K562 (cell line): ENCODE measurements around the gene NOL4L. TPM values are rescaled to one million over a fixed set of nuclear protein-coding genes. Genes with fewer than 3 reads are reported as not detected.

Experiments
- ATAC-seq: fragments of 200-7000 bp; cut with Tn5 transposase; 3 replicates; pipeline ENCODE4 v1.9.1; 2020; ENCODE audit warnings: moderate library complexity
- BruUV-seq: library from RNA; stranded (reverse); fragments of 400-500 nt; replicated peaks from 2 replicates; lab custom pipeline; 2021; lab: Mats Ljungman, UMichigan
- CTCF ChIA-PET: fragments of 300-600 bp; formaldehyde crosslinking; extraction: SDS; loops from one replicate; lab custom pipeline; 2021; ENCODE audit warnings: low intra/inter-chr PET ratio; lab: Yijun Ruan, JAX
- POLR2A ChIA-PET: fragments of 300-600, 350-650 bp; sonication (Branson Sonifier 250); formaldehyde crosslinking; extraction: SDS; loops from one replicate; lab custom pipeline; 2021; ENCODE audit warnings: antibody characterized with exemption, inconsistent platforms; lab: Yijun Ruan, JAX
- DNase-seq, 4 experiments: peaks; one replicate each; pipeline versions ENCODE4 v3.0.0 to v3.0.0-alpha.2; 2011 to 2018; ENCODE audit warnings: low spot score in 3 of 4, mixed read lengths in 3 of 4; ENCODE audit errors: extremely low read depth in 1 of 4
- FAIRE-seq: peaks from 2 replicates; lab custom pipeline; 2011; peaks lifted over from hg19 to GRCh38; lab: Jason Lieb, UNC
- H2AFZ ChIP-seq: 2 replicates; pipeline ENCODE4 v1.6.0; 2011; ENCODE audit warnings: low read depth, low read length, control low read depth, inconsistent platforms
- H3K27ac ChIP-seq: fragments of 200-600 bp; 3 replicates; pipeline ENCODE4 v1.8.0; 2011; ENCODE audit warnings: low read depth, mild to moderate bottlenecking, control low read depth, inconsistent platforms, low read length, moderate library complexity, mixed read lengths; ENCODE audit errors: extremely low read depth
- H3K27me3 ChIP-seq, 2 experiments: fragments of 300-600 bp in 1 of 2; 2 replicates in 1 of 2; 3 replicates in 1 of 2; pipeline versions ENCODE4 v1.6.0 to v1.8.0; 2011; ENCODE audit warnings: inconsistent platforms in 2 of 2, low read length in 2 of 2, mild to moderate bottlenecking in 1 of 2, mixed read lengths in 1 of 2, moderate library complexity in 1 of 2; ENCODE audit not compliant: control insufficient read depth in 2 of 2, insufficient read depth in 2 of 2
- H3K36me3 ChIP-seq: fragments of 300-600 bp; 3 replicates; pipeline ENCODE4 v1.8.0; 2011; ENCODE audit warnings: mild to moderate bottlenecking, low read length, inconsistent platforms; ENCODE audit not compliant: control insufficient read depth, insufficient read depth
- H3K4me1 ChIP-seq, 2 experiments: fragments of 200-600 bp in 1 of 2; replicated peaks in 1 of 2; 2 replicates in 1 of 2; 3 replicates in 1 of 2; pipeline versions ENCODE4 v1.5.1 to v1.8.0; 2011; ENCODE audit warnings: inconsistent platforms in 2 of 2, low read length in 2 of 2, mild to moderate bottlenecking in 1 of 2, mixed read lengths in 1 of 2, moderate library complexity in 1 of 2; ENCODE audit not compliant: control insufficient read depth in 2 of 2, insufficient read depth in 2 of 2
- H3K4me2 ChIP-seq: 2 replicates; pipeline ENCODE4 v1.6.1; 2011; ENCODE audit warnings: low read length, control low read depth, inconsistent platforms, mixed read lengths; ENCODE audit not compliant: insufficient read depth
- H3K4me3 ChIP-seq: fragments of 200-600 bp; sonication (generic), shearing (Covaris generic); 2 replicates; pipeline ENCODE4 v1.5.1; 2016; ENCODE audit warnings: control low read depth, inconsistent platforms
- H3K79me2 ChIP-seq: fragments of 200-600 bp; 3 replicates; pipeline ENCODE4 v1.8.0; 2011; ENCODE audit warnings: low read length, inconsistent platforms; ENCODE audit not compliant: control insufficient read depth, insufficient read depth
- H3K9ac ChIP-seq, 2 experiments: 2 replicates each; pipeline versions ENCODE4 v1.6.0 to v1.6.1; 2011; ENCODE audit warnings: low read depth in 2 of 2, low read length in 2 of 2, control low read depth in 1 of 2, inconsistent platforms in 1 of 2, mild to moderate bottlenecking in 1 of 2, mixed read lengths in 1 of 2; ENCODE audit not compliant: insufficient read depth in 1 of 2
- H3K9me1 ChIP-seq: one replicate; pipeline ENCODE4 v1.6.0; 2011; ENCODE audit warnings: inconsistent platforms, mild to moderate bottlenecking, low read length, moderate library complexity; ENCODE audit not compliant: control insufficient read depth, insufficient read depth
- H3K9me3 ChIP-seq: replicated peaks from 2 replicates; pipeline ENCODE4 v1.5.1; 2011; ENCODE audit warnings: low read depth, low read length, inconsistent platforms; ENCODE audit not compliant: control insufficient read depth, insufficient read depth
- H4K20me1 ChIP-seq: replicated peaks from 2 replicates; pipeline ENCODE4 v1.6.1; 2011; ENCODE audit warnings: low read length, inconsistent platforms, mixed read lengths; ENCODE audit not compliant: control insufficient read depth, insufficient read depth
- ELF4 ChIP-seq: fragments of 450-650 bp; formaldehyde crosslinking; IDR thresholded peaks from 2 replicates; pipeline ENCODE4 v1.4.0; 2022; ENCODE audit warnings: missing genetic modification characterization
- ESRRB ChIP-seq: fragments of 250-450 bp; sonication (Bioruptor Pico); IDR thresholded peaks from 2 replicates; pipeline ENCODE4 v1.5.0; 2020; ENCODE audit warnings: mild to moderate bottlenecking, moderate library complexity, borderline replicate concordance
- ETV5 ChIP-seq: sonication (generic); formaldehyde crosslinking; IDR thresholded peaks from 2 replicates; pipeline ENCODE4 v1.4.0; 2020; ENCODE audit warnings: low read depth, mild to moderate bottlenecking, missing genetic modification reagents
- PHF21A ChIP-seq: fragments of 450-650 bp; IDR thresholded peaks from 2 replicates; pipeline ENCODE4 v1.6.1; 2017; ENCODE audit warnings: low read depth, borderline replicate concordance
- POLR2B ChIP-seq: fragments of 450-650 bp; IDR thresholded peaks from 2 replicates; pipeline ENCODE4 v1.6.1; 2018; ENCODE audit warnings: low read depth; ENCODE audit not compliant: partially characterized antibody
- SOX6 ChIP-seq: fragments of 450-650 bp; IDR thresholded peaks from 2 replicates; pipeline ENCODE4 v1.6.1; 2014; ENCODE audit warnings: mild to moderate bottlenecking
- SP2 ChIP-seq: IDR thresholded peaks from 2 replicates; pipeline ENCODE4 v1.6.1; 2011; ENCODE audit warnings: mild to moderate bottlenecking, low read depth, low read length, moderate library complexity; ENCODE audit not compliant: poor library complexity, severe bottlenecking; ENCODE audit errors: extremely low read depth
- ZC3H4 ChIP-seq: sonication (generic); formaldehyde crosslinking; IDR thresholded peaks from 2 replicates; pipeline ENCODE4 v1.9.0; 2021; ENCODE audit warnings: missing genetic modification reagents, borderline replicate concordance
- WGBS: fragments of 100-300 bp; shearing (Covaris generic); methylation state at CpG from one replicate; pipeline ENCODE4 v1.1.6; 2016; ENCODE audit warnings: low coverage, mixed read lengths; ENCODE audit not compliant: insufficient coverage; ENCODE audit errors: missing lambda C conversion rate; 5-methylcytosine and 5-hydroxymethylcytosine counted together
- in situ Hi-C: fragments of 300-500 bp; cut with MboI; formaldehyde crosslinking; loops from 4 replicates; pipeline ENCODE4 v1.15.0; 2018; ENCODE audit warnings: inconsistent platforms, mixed read lengths
- intact Hi-C: fragments of 100-400 bp; cut with micrococcal nuclease; formaldehyde crosslinking; loops from 2 replicates; pipeline ENCODE4 v1.14.2; 2022
- polyA plus RNA-seq, 8 experiments: library from polyadenylated mRNA; depleted of rRNA in 4 of 8; stranded (reverse) in 5 of 8; unstranded in 3 of 8; fragments of >200 nt; fragmentation: Nextera tagmentation in 2 of 8; fragmentation: Illumina TruSeq in 1 of 8; extraction: Ambion mirVana in 2 of 8; extraction: Trizol in 1 of 8; gene quantifications; 2 replicates each; pipeline versions ENCODE4 v1.2.1 to v1.2.3, GENCODE V29; 2011 to 2014; ENCODE audit warnings: inconsistent platforms in 1 of 8, missing spikeins in 1 of 8
- total RNA-seq, 7 experiments: library from RNA; depleted of rRNA in 6 of 7; stranded (reverse); fragments of >200 nt in 6 of 7; fragmentation: Illumina TruSeq in 2 of 7; extraction: Trizol in 2 of 7; gene quantifications; 2 replicates each; pipeline versions ENCODE4 v1.2.1 to v1.2.3, GENCODE V29; 2011 to 2021; ENCODE audit warnings: low replicate concordance in 1 of 7
- TF ChIP-seq, protein P1 (sequence below): fragments of 450-650 bp; IDR thresholded peaks from 2 replicates; pipeline ENCODE4 v1.6.1; 2017; ENCODE audit warnings: antibody characterized with exemption, mild to moderate bottlenecking
- TF ChIP-seq, protein P2 (sequence below): IDR thresholded peaks from 2 replicates; pipeline ENCODE4 v1.6.1; 2012; ENCODE audit warnings: low read depth, low read length, improper control_type of control experiment, borderline replicate concordance
- TF ChIP-seq, protein P3 (sequence below): sonication (generic); formaldehyde crosslinking; IDR thresholded peaks from 2 replicates; pipeline ENCODE4 v1.8.0; 2022; ENCODE audit warnings: missing genetic modification reagents, mild to moderate bottlenecking, moderate library complexity, borderline replicate concordance
- TF ChIP-seq, protein P4 (sequence below): sonication (generic); formaldehyde crosslinking; IDR thresholded peaks from 2 replicates; pipeline ENCODE4 v1.8.0; 2022; ENCODE audit warnings: mild to moderate bottlenecking, missing genetic modification reagents

NOL4L gene
- total and polyA plus RNA-seq, 9 of the 15 experiments (the other 6 are each of a cell fraction or from before 2014, with no cell fraction given), result 5.1 to 36.2 (median 13.6) TPM

DNA sequence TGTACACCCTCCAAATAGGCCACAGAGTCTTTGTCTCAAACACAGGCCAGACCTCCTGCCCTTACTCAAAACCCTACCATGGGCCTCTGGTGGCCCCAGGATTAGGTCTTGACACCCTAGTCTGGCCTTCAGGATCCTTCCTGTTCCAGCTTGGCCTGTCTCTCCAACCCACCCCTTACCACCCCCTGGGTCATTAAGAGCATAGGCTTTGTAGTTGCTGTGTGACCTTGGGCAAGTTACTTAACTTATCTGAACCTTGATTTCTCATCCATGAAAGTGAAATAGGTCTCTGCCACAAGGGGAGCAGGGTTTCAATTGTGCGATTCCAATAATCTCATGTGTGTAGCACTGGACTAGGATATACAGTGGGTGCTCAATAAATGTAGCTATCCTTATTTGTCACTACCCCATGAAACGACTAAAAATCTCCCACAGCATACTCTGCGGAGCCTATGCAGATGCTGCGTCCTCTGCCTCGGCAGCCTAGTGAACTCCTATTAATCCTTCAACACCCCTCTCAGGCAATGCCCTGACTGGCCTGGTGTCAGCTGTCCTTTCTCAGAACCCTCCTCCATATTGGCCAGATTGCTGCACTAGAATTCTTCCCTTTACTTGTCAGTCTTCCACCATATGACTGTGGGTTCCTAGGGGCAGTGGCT, 39.7 kb upstream of the NOL4L start:
- Histone ChIP-seq H3K36me3 (peaks cover 80% of the 10 kb centered on the region; the same call in 2 of the 3 replicates), H2AFZ (no peak overlapping the region), H3K9ac (no peak overlapping the region; a peak in 1 of 4 replicates), H3K79me2 (peaks cover 74% of the 10 kb centered on the region), H4K20me1 (peaks cover 14% of the 10 kb centered on the region; the same call in 1 of the 2 replicates), H3K27me3 (no peaks in the 10 kb centered on the region), H3K9me1 (no peaks in the 10 kb centered on the region), H3K4me3 (no peak overlapping the region), H3K9me3 (no peaks in the 10 kb centered on the region), H3K27ac (peak overlapping the region; percentile 0; the same call in 1 of the 3 replicates), H3K4me1 (peaks cover 54 to 83% of the 10 kb centered on the region in 2 experiments), H3K4me2 (no peak overlapping the region)
- FAIRE-seq (peak; percentile 64), ATAC-seq (no peak), DNase-seq (peak in 1 of 4 experiments; percentile 8)
- CTCF ChIA-PET, result interaction anchor here (0.6 kb wide), 1 partner anchor 54 kb away, joined by 7 read pairs; no protein-coding TSS in a partner anchor
- in situ Hi-C loops (loop anchor here (25.0 kb wide), 1 partner anchor 1038 kb away; no protein-coding TSS in a partner anchor), intact Hi-C loops (no loop called here)
- POLR2A ChIA-PET, result interaction anchor here (0.6 to 5.6 kb wide), 4 partner anchors 8 to 83 kb away, joined by 3 to 39 read pairs (median 3); no protein-coding TSS in a partner anchor
- WGBS, result 77% methylated on average over 5 of the region's 5 CpGs
- BruUV-seq, result no TSS peak
- TF ChIP-seq ZC3H4 (CRISPR knock-in tag) (0 out of 2 replicates have a peak, but pooled peaks have one; percentile 22), POLR2B (no peak), ESRRB (CRISPR knock-in tag) (no peak), SOX6 (no peak), ETV5 (CRISPR knock-in tag) (no peak), PHF21A (peak; percentile 36; the same call in 1 of the 2 replicates), SP2 (no peak), ELF4 (no peak)
- TF ChIP-seq, protein P1, sequence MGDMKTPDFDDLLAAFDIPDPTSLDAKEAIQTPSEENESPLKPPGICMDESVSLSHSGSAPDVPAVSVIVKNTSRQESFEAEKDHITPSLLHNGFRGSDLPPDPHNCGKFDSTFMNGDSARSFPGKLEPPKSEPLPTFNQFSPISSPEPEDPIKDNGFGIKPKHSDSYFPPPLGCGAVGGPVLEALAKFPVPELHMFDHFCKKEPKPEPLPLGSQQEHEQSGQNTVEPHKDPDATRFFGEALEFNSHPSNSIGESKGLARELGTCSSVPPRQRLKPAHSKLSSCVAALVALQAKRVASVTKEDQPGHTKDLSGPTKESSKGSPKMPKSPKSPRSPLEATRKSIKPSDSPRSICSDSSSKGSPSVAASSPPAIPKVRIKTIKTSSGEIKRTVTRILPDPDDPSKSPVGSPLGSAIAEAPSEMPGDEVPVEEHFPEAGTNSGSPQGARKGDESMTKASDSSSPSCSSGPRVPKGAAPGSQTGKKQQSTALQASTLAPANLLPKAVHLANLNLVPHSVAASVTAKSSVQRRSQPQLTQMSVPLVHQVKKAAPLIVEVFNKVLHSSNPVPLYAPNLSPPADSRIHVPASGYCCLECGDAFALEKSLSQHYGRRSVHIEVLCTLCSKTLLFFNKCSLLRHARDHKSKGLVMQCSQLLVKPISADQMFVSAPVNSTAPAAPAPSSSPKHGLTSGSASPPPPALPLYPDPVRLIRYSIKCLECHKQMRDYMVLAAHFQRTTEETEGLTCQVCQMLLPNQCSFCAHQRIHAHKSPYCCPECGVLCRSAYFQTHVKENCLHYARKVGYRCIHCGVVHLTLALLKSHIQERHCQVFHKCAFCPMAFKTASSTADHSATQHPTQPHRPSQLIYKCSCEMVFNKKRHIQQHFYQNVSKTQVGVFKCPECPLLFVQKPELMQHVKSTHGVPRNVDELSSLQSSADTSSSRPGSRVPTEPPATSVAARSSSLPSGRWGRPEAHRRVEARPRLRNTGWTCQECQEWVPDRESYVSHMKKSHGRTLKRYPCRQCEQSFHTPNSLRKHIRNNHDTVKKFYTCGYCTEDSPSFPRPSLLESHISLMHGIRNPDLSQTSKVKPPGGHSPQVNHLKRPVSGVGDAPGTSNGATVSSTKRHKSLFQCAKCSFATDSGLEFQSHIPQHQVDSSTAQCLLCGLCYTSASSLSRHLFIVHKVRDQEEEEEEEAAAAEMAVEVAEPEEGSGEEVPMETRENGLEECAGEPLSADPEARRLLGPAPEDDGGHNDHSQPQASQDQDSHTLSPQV, result no peak
- TF ChIP-seq, protein P2, sequence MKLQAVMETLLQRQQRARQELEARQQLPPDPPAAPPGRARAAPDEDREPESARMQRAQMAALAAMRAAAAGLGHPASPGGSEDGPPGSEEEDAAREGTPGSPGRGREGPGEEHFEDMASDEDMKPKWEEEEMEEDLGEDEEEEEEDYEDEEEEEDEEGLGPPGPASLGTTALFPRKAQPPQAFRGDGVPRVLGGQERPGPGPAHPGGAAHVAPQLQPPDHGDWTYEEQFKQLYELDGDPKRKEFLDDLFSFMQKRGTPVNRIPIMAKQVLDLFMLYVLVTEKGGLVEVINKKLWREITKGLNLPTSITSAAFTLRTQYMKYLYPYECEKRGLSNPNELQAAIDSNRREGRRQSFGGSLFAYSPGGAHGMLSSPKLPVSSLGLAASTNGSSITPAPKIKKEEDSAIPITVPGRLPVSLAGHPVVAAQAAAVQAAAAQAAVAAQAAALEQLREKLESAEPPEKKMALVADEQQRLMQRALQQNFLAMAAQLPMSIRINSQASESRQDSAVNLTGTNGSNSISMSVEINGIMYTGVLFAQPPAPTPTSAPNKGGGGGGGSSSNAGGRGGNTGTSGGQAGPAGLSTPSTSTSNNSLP, result no peak
- TF ChIP-seq, protein P3, sequence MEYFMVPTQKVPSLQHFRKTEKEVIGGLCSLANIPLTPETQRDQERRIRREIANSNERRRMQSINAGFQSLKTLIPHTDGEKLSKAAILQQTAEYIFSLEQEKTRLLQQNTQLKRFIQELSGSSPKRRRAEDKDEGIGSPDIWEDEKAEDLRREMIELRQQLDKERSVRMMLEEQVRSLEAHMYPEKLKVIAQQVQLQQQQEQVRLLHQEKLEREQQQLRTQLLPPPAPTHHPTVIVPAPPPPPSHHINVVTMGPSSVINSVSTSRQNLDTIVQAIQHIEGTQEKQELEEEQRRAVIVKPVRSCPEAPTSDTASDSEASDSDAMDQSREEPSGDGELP, result peak; percentile 22; the same call in 1 of the 2 replicates
- TF ChIP-seq, protein P4, sequence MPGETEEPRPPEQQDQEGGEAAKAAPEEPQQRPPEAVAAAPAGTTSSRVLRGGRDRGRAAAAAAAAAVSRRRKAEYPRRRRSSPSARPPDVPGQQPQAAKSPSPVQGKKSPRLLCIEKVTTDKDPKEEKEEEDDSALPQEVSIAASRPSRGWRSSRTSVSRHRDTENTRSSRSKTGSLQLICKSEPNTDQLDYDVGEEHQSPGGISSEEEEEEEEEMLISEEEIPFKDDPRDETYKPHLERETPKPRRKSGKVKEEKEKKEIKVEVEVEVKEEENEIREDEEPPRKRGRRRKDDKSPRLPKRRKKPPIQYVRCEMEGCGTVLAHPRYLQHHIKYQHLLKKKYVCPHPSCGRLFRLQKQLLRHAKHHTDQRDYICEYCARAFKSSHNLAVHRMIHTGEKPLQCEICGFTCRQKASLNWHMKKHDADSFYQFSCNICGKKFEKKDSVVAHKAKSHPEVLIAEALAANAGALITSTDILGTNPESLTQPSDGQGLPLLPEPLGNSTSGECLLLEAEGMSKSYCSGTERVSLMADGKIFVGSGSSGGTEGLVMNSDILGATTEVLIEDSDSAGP (CRISPR knock-in tag), result no peak
